Measurements from ENCODE around the gene SAP30.

Gene SAP30

GRCh38 chr4:173345648-173346047, 25.1 kb upstream of the SAP30 start:
- TF ChIP-seq GATA2 (IDR thresholded peaks at IDR 0.05; ENCODE audit: low read depth, low read length) (no peak), GATA3 (IDR thresholded peaks at IDR 0.05; ENCODE audit: low read depth, low read length) (no peak)

- no peak for TF ChIP-seq GATA2 (IDR thresholded peaks at IDR 0.05; ENCODE audit: low read depth, low read length)
- TF ChIP-seq GATA3 (IDR thresholded peaks at IDR 0.05; ENCODE audit: low read depth, low read length), result no peak
These were observed 24.7 kb upstream of the SAP30 start for GRCh38 chr4:173346074-173346473.

GRCh38 chr4:173347467-173347866, 23.3 kb upstream of the SAP30 start:
- TF ChIP-seq GATA3 (IDR thresholded peaks at IDR 0.05; ENCODE audit: low read depth, low read length) (no peak), GATA2 (IDR thresholded peaks at IDR 0.05; ENCODE audit: low read depth, low read length) (no peak)

GRCh38 chr4:173357939-173358338, 12.8 kb upstream of the SAP30 start:
- no peak for TF ChIP-seq GATA3 (IDR thresholded peaks at IDR 0.05; ENCODE audit: low read depth, low read length)
- TF ChIP-seq GATA2 (IDR thresholded peaks at IDR 0.05; ENCODE audit: low read depth, low read length), result no peak

- TF ChIP-seq GATA3 (IDR thresholded peaks at IDR 0.05; ENCODE audit: low read depth, low read length), result no peak
- TF ChIP-seq GATA2 (IDR thresholded peaks at IDR 0.05; ENCODE audit: low read depth, low read length), result no peak
These were observed 10.1 kb upstream of the SAP30 start for GRCh38 chr4:173360587-173361221.

- TF ChIP-seq GATA2 (IDR thresholded peaks at IDR 0.05; ENCODE audit: low read depth, low read length) (no peak), GATA3 (IDR thresholded peaks at IDR 0.05; ENCODE audit: low read depth, low read length) (no peak)
These were observed 8.1 kb upstream of the SAP30 start for GRCh38 chr4:173362666-173363065.

GRCh38 chr4:173365359-173365996, 5.3 kb upstream of the SAP30 start:
- TF ChIP-seq GATA2 (IDR thresholded peaks at IDR 0.05; ENCODE audit: low read depth, low read length) (no peak), GATA3 (IDR thresholded peaks at IDR 0.05; ENCODE audit: low read depth, low read length) (no peak)

GRCh38 chr4:173367285-173367684, 3.5 kb upstream of the SAP30 start:
- TF ChIP-seq GATA3 (IDR thresholded peaks at IDR 0.05; ENCODE audit: low read depth, low read length), result no peak
- TF ChIP-seq GATA2 (IDR thresholded peaks at IDR 0.05; ENCODE audit: low read depth, low read length), result no peak

- no peak for TF ChIP-seq GATA2 (IDR thresholded peaks at IDR 0.05; ENCODE audit: low read depth, low read length)
- no peak for TF ChIP-seq GATA3 (IDR thresholded peaks at IDR 0.05; ENCODE audit: low read depth, low read length)
These were observed 2.8 kb upstream of the SAP30 start for GRCh38 chr4:173367946-173368345.

- no peak for TF ChIP-seq GATA2 (IDR thresholded peaks at IDR 0.05; ENCODE audit: low read depth, low read length)
These were observed 651 bp upstream of the SAP30 start for GRCh38 chr4:173370130-173370476.

- TF ChIP-seq GATA3 (IDR thresholded peaks at IDR 0.05; ENCODE audit: low read depth, low read length) (no peak), GATA2 (IDR thresholded peaks at IDR 0.05; ENCODE audit: low read depth, low read length) (no peak)
These were observed 788 bp downstream of the SAP30 start for GRCh38 chr4:173371292-173372192.

- TF ChIP-seq GATA3 (IDR thresholded peaks at IDR 0.05; ENCODE audit: low read depth, low read length) (no peak), GATA2 (IDR thresholded peaks at IDR 0.05; ENCODE audit: low read depth, low read length) (no peak)
These were observed 3.8 kb downstream of the SAP30 start for GRCh38 chr4:173374588-173374987.

- TF ChIP-seq GATA3 (IDR thresholded peaks at IDR 0.05; ENCODE audit: low read depth, low read length) (no peak), GATA2 (IDR thresholded peaks at IDR 0.05; ENCODE audit: low read depth, low read length) (no peak)
These were observed 9.2 kb downstream of the SAP30 start for GRCh38 chr4:173379929-173380328.

GRCh38 chr4:173380987-173381386, 10.2 kb downstream of the SAP30 start:
- TF ChIP-seq GATA3 (IDR thresholded peaks at IDR 0.05; ENCODE audit: low read depth, low read length) (no peak), GATA2 (IDR thresholded peaks at IDR 0.05; ENCODE audit: low read depth, low read length) (no peak)

GRCh38 chr4:173381610-173382009, 10.9 kb downstream of the SAP30 start:
- TF ChIP-seq GATA2 (IDR thresholded peaks at IDR 0.05; ENCODE audit: low read depth, low read length) (no peak), GATA3 (IDR thresholded peaks at IDR 0.05; ENCODE audit: low read depth, low read length) (no peak)

Measured in SH-SY5Y (cell line).